GM12878 (cell line): ENCODE results near the gene FCGR2B. TPM values are rescaled to one million over a fixed set of nuclear protein-coding genes. Genes with fewer than 3 reads are reported as not detected.
"Not testable (repeated sequence)": the region's sequence is repeated elsewhere in the genome, so short reads cannot be mapped to it uniquely, and the experiment has no call there.

Experiments used
- ATAC-seq: fragments of 200-7000 bp; cut with Tn5 transposase; 3 replicates; pipeline ENCODE4 v1.9.1; 2020; ENCODE audit warnings: mild to moderate bottlenecking, moderate library complexity
- BruUV-seq: library from RNA; stranded (reverse); fragments of 400-500 nt; replicated peaks from 2 replicates; lab custom pipeline; 2021; lab: Mats Ljungman, UMichigan
- CTCF ChIA-PET: fragments of 300-600 bp; sonication (Branson Sonifier 250); formaldehyde crosslinking; extraction: SDS; loops from one replicate; lab custom pipeline; 2021; ENCODE audit warnings: inconsistent platforms; lab: Yijun Ruan, JAX
- POLR2A ChIA-PET: fragments of 350-600 bp; formaldehyde crosslinking; extraction: SDS; loops from one replicate; lab custom pipeline; 2021; ENCODE audit warnings: inconsistent platforms; lab: Charles Lee
- RAD21 ChIA-PET: fragments of 300-600 bp; sonication (Branson Sonifier 250); formaldehyde crosslinking; loops from one replicate; lab custom pipeline; 2023; ENCODE audit warnings: antibody characterized with exemption; ENCODE audit not compliant: unreplicated experiment; lab: Charles Lee
- SMC1A ChIA-PET: fragments of 300-600 bp; sonication (Branson Sonifier 250); formaldehyde crosslinking; loops from one replicate; lab custom pipeline; 2023; ENCODE audit not compliant: unreplicated experiment, uncharacterized antibody; lab: Charles Lee
- DNase-seq: peaks from one replicate; pipeline ENCODE4 v3.0.0-alpha.2; 2011; ENCODE audit warnings: low read depth, low spot score
- FAIRE-seq: peaks from 3 replicates; lab custom pipeline; 2011; peaks lifted over from hg19 to GRCh38; lab: Jason Lieb, UNC
- H2AFZ ChIP-seq: 2 replicates; pipeline ENCODE4 v1.6.0; 2011; ENCODE audit warnings: low read depth, low read length, control low read depth; ENCODE audit not compliant: control insufficient read depth
- H3K27ac ChIP-seq: 2 replicates; pipeline ENCODE4 v1.5.1; 2011; ENCODE audit warnings: control low read depth; ENCODE audit not compliant: control insufficient read depth, insufficient read depth
- H3K27me3 ChIP-seq, 2 experiments: replicated peaks in 1 of 2; 2 replicates each; pipeline versions ENCODE4 v1.6.0 to v1.6.1; 2011; ENCODE audit warnings: low read length in 1 of 2; ENCODE audit not compliant: control insufficient read depth in 2 of 2, insufficient read depth in 2 of 2
- H3K36me3 ChIP-seq, 2 experiments: 2 replicates each; pipeline ENCODE4 v1.5.1; 2011; ENCODE audit warnings: low read length in 1 of 2; ENCODE audit not compliant: control insufficient read depth in 2 of 2, insufficient read depth in 2 of 2
- H3K4me1 ChIP-seq: 2 replicates; pipeline ENCODE4 v1.6.1; 2011; ENCODE audit warnings: mild to moderate bottlenecking, low read length, moderate library complexity, mixed read lengths; ENCODE audit not compliant: control insufficient read depth, insufficient read depth
- H3K4me2 ChIP-seq: 2 replicates; pipeline ENCODE4 v1.6.0; 2011; ENCODE audit warnings: control low read depth; ENCODE audit not compliant: control insufficient read depth, insufficient read depth
- H3K4me3 ChIP-seq: fragments of 200-600 bp; sonication (generic); 2 replicates; pipeline ENCODE4 v1.5.1; 2016
- H3K79me2 ChIP-seq: 2 replicates; pipeline ENCODE4 v1.6.0; 2011; ENCODE audit warnings: low read length; ENCODE audit not compliant: control insufficient read depth, insufficient read depth
- H3K9ac ChIP-seq: 2 replicates; pipeline ENCODE4 v1.8.0; 2011; ENCODE audit warnings: low read length, control low read depth, mixed read lengths; ENCODE audit not compliant: control insufficient read depth, insufficient read depth
- H3K9me3 ChIP-seq: replicated peaks from 3 replicates; pipeline ENCODE4 v1.5.1; 2011; ENCODE audit warnings: mild to moderate bottlenecking, low read length; ENCODE audit not compliant: control insufficient read depth, insufficient read depth
- H4K20me1 ChIP-seq: 2 replicates; pipeline ENCODE4 v1.6.0; 2011; ENCODE audit not compliant: control insufficient read depth, insufficient read depth
- EED ChIP-seq: sonication (generic); IDR thresholded peaks from 2 replicates; pipeline ENCODE4 v1.6.1; 2016; ENCODE audit warnings: antibody characterized with exemption, low read depth
- ETV6 ChIP-seq, 2 experiments: fragments of 450-650 bp in 1 of 2; IDR thresholded peaks in 1 of 2; conservative IDR thresholded peaks in 1 of 2; 2 replicates each; pipeline ENCODE4 v1.6.1; 2014; ENCODE audit warnings: antibody characterized with exemption in 1 of 2, borderline replicate concordance in 1 of 2, low read depth in 1 of 2, mild to moderate bottlenecking in 1 of 2, moderate library complexity in 1 of 2
- FOXM1 ChIP-seq: IDR thresholded peaks from 2 replicates; pipeline ENCODE4 v1.6.1; 2012; ENCODE audit warnings: low read depth, mild to moderate bottlenecking, inconsistent platforms, low read length, moderate library complexity
- NFIC ChIP-seq: IDR thresholded peaks from 2 replicates; pipeline ENCODE4 v1.6.1; 2012; ENCODE audit warnings: low read depth, mild to moderate bottlenecking, inconsistent platforms, low read length, moderate library complexity
- PAX5 ChIP-seq: IDR thresholded peaks from 2 replicates; pipeline ENCODE4 v1.6.1; 2011; ENCODE audit warnings: low read depth, low read length, borderline replicate concordance
- RUNX3 ChIP-seq: IDR thresholded peaks from 2 replicates; pipeline ENCODE4 v1.6.1; 2012; ENCODE audit warnings: low read length, inconsistent platforms
- WGBS: methylation state at CpG from one replicate; pipeline ENCODE4 v1.1.6; 2016; ENCODE audit warnings: low lambda C conversion rate; ENCODE audit not compliant: insufficient replicate concordance, insufficient coverage; ENCODE audit errors: missing lambda C conversion rate; 5-methylcytosine and 5-hydroxymethylcytosine counted together
- in situ Hi-C: fragments of 300-500 bp; cut with MboI; formaldehyde crosslinking; loops from 9 replicates; pipeline ENCODE4 v1.14.3; 2018; ENCODE audit warnings: mixed read lengths
- intact Hi-C: fragments of 100-400 bp; cut with micrococcal nuclease; formaldehyde crosslinking; loops from one replicate; pipeline ENCODE4 v1.14.2; 2022; ENCODE audit not compliant: unreplicated experiment
- polyA plus RNA-seq, 11 experiments: library from polyadenylated mRNA; depleted of rRNA in 4 of 11; unstranded in 6 of 11; stranded (reverse) in 5 of 11; fragments of >200 nt; fragmentation: Nextera tagmentation in 4 of 11; fragmentation: Illumina TruSeq in 1 of 11; extraction: Ambion mirVana in 4 of 11; extraction: Trizol in 1 of 11; gene quantifications; 1 replicate in 1 of 11; 2 replicates in 10 of 11; pipeline versions ENCODE4 v1.2.1 to v1.2.3, GENCODE V29; 2011 to 2016; ENCODE audit warnings: inconsistent platforms in 2 of 11, missing spikeins in 2 of 11, low read depth in 1 of 11
- total RNA-seq, 4 experiments: library from RNA; depleted of rRNA in 3 of 4; stranded (reverse); fragments of >200 nt in 3 of 4; fragmentation: Illumina TruSeq in 1 of 4; extraction: Trizol in 1 of 4; gene quantifications; 2 replicates each; pipeline versions ENCODE4 v1.2.1 to v1.2.3, GENCODE V29; 2013 to 2021

Gene FCGR2B
- total and polyA plus RNA-seq, 10 of the 15 experiments (the other 5 are each of a cell fraction or from before 2014, with no cell fraction given): 76.6 to 216 (median 108) TPM

DNA sequence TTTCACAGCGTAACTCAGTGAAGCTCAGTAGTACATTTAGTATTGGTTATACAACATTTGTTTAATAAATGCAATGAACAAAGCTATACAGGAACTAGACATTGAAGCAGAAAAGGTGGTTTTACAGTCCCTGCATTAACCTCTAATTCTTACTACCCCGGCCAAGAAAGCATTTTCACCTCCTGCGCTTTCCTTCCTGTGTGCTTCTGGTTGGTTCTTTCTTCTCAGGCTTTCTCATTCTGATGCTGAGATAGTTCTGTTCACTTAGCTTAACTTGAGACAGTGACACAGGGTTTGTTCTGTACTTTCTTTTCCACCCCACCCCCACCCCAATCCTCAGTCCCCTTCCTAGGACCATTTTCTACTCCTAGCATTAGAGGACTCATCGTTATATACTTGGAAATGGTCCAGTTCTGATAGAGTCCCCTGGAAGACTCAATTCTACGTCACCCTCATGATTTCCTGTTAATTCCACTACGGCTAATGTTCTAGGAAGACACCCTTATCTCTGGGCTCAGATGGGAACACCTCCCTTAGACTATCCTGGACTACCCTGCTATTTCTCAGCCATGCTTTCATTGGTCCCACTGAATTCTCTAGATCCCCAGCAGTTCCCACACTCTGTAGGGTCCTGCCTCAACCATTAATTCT lies 39.4 kb upstream of the FCGR2B start:
- 0 out of 2 replicates have a peak overlapping the region, but pooled peaks have one; percentile 17 for H3K4me2 ChIP-seq
- 8% methylated on average over 4 of the region's 6 CpGs for WGBS
- ChIA-PET CTCF (interaction anchor here (1.0 to 1.2 kb wide), 3 partner anchors 82 to 118 kb away, joined by 3 to 8 read pairs (median 4); no protein-coding TSS in a partner anchor), POLR2A (interaction anchor here (0.6 to 0.7 kb wide), 2 partner anchors 84 to 92 kb away, joined by 3 read pairs; no protein-coding TSS in a partner anchor), SMC1A (interaction anchor here (0.6 to 1.1 kb wide), 4 partner anchors 80 to 107 kb away, joined by 3 to 5 read pairs (median 4); no protein-coding TSS in a partner anchor), RAD21 (interaction anchor here (2.0 to 3.4 kb wide), 2 partner anchors 115 to 118 kb away, joined by 5 to 20 read pairs; no protein-coding TSS in a partner anchor)
- BruUV-seq, H3K4me3 ChIP-seq, H2AFZ ChIP-seq, H4K20me1 ChIP-seq, H3K9me3 ChIP-seq, H3K27me3 ChIP-seq, DNase-seq, in situ Hi-C loops, H3K79me2 ChIP-seq, H3K9ac ChIP-seq, H3K36me3 ChIP-seq: not testable (repeated sequence)
- peak overlapping the region; percentile 9; the same call in 1 of the 2 replicates for H3K27ac ChIP-seq
- FAIRE-seq (peak; percentile 49), ATAC-seq (peak; percentile 63)
- intact Hi-C loops: loop anchor here (5.0 kb wide), 1 partner anchor 81 kb away; no protein-coding TSS in a partner anchor
- peaks cover 12% of the 10 kb centered on the region for H3K4me1 ChIP-seq
- TF ChIP-seq PAX5 (0 out of 2 replicates have a peak, but pooled peaks have one; percentile 15), NFIC (peak; percentile 58; the same call in 1 of the 2 replicates), EED (peak; percentile 37; the same call in 1 of the 2 replicates), ETV6 (conservative IDR thresholded peaks at IDR 0.05 in 1 of 2, IDR thresholded peaks at IDR 0.05 in 1 of 2; ENCODE audit: borderline replicate concordance in 1 of 2, low read depth in 1 of 2) (peak in 1 of 2 experiments; percentile 69; a peak in 2 of 4 replicates), FOXM1 (peak; percentile 16; the same call in 1 of the 2 replicates), RUNX3 (peak; percentile 76)

DNA sequence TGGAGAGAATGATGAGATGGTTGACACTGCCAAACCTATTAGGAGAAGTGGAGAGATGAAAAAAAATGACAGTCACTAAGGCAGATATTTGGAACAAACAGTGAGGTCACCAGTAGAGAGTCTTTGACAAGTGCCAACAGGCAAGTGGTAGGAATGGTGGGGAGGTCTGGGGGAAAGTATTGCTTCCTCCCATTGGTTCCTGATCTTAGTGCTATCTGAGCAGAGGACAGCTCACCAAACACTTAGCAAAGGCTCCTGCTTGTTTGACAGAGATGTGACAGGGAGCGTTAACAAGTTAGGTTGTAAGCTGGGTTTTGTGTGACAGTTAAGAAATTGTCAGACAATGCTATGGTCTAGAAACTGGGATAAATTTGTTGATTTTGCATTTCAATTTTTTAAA lies 38.3 kb upstream of the FCGR2B start:
- H3K4me3 ChIP-seq: not testable (repeated sequence)

DNA sequence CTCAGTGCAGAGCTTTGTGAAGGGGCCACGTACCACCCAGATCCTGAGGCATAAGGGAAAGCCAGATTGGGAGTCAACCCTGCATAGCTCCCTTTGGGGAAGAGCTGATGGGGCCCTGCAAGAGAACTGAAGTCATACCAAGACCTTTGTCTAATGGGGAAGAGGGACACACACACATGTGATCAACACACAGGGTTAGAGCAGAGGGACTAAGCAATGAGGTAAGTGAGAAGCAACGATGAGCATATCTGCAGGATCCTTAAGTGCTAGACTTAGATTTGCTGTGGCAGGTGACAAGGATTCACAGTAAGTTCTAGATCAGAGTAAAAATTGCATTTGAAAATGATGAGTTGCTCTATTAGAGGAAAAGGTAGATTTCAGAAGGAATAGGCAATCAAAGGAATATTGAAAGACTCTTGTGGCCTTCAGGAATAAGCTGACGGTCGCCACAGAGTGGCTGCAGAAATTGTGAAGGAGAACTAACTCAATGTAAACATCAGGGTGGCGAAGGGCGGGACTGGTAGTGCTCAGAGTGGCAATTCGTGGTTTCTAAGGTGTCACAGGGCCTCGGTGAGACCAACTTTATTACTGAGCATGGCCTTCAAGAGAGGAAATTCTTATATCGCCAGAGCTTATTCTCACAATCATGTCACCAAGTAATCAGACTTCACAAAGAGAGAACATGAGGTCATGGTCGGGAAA lies 36.3 kb upstream of the FCGR2B start:
- BruUV-seq, CTCF ChIA-PET, H3K27me3 ChIP-seq, H3K4me3 ChIP-seq, H3K27ac ChIP-seq, H3K4me2 ChIP-seq, H2AFZ ChIP-seq, in situ Hi-C loops, H3K9me3 ChIP-seq, FAIRE-seq, H3K9ac ChIP-seq, H3K36me3 ChIP-seq, H4K20me1 ChIP-seq, SMC1A ChIA-PET, POLR2A ChIA-PET, H3K79me2 ChIP-seq, DNase-seq, intact Hi-C loops, ATAC-seq: not testable (repeated sequence)
- WGBS: 68% methylated on average over 9 of the region's 10 CpGs
- RAD21 ChIA-PET: interaction anchor here (1.0 kb wide), 1 partner anchor 19 kb away, joined by 3 read pairs; no protein-coding TSS in a partner anchor
- H3K4me1 ChIP-seq: peaks cover 10% of the 10 kb centered on the region

More for the DNA sequence above, 38.3 kb upstream of the FCGR2B start:
- H3K27me3 ChIP-seq, DNase-seq, H3K4me2 ChIP-seq, FAIRE-seq, H2AFZ ChIP-seq, in situ Hi-C loops, H3K79me2 ChIP-seq, RAD21 ChIA-PET, CTCF ChIA-PET, H3K27ac ChIP-seq, H3K9ac ChIP-seq, H4K20me1 ChIP-seq, ATAC-seq, BruUV-seq, SMC1A ChIA-PET, POLR2A ChIA-PET, H3K36me3 ChIP-seq, H3K9me3 ChIP-seq: not testable (repeated sequence)
- intact Hi-C loops: loop anchor here (5.0 kb wide), 1 partner anchor 82 kb away; no protein-coding TSS in a partner anchor
- peaks cover 12% of the 10 kb centered on the region for H3K4me1 ChIP-seq
- WGBS: 100% methylated on average over 1 of the region's 1 CpG
